Stimulated activated CD8-positive, alpha-beta memory T cell treated with anti-CD3 and anti-CD28 coated beads, Interleukin-4, amount 100 ng/mL, for 1 hour (primary cell): ENCODE results near the gene CD247.

ENCODE experiments used
- DNase-seq, 2 donors: peaks; one replicate each; pipeline ENCODE4 v3.0.0-alpha.2; 2020; ENCODE audit warnings: low read depth in 2 of 2, low spot score in 1 of 2

Gene CD247

DNA sequence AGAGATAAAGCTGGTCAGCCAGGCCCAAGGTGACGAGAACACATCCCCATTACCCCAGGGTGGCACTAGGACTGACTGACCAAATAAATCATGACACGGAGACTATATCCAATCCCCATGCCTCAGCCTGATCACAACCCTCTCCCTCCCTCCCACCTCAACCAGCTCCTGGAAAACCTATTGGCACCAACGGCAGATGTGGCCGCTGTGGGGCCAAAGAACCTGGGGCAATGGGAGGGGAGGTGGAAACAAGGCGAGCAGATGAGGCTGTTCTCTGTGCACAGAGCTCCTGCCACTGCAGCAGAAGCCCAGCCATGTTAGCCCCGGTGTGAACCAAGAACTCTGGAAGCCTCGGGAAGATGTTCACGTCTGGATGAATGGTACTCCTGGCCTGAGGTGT, 77.6 kb downstream of the CD247 start:
- DNase-seq, result no peak

DNA sequence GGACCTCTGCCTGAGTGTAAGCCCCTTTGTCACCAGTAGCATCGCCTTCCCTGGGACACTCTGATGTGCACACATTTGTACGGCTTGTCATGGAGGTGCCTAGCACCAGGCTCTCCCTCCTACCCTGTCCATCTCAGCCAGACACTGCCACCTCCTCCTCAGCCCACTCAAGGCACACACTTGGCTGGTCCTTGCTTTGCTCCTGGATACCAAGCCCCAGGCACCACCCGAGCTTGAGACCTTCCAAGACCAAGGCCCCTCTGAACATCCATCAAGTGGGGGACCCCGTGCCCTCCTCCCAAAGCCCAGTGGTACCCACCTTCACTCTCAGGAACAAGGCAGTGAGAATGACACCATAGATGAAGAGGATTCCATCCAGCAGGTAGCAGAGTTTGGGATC, 78.0 kb downstream of the CD247 start:
- DNase-seq, result no peak

GRCh38 chr1:167439301-167439988, 78.9 kb downstream of the CD247 start:
- DNase-seq, result no peak

DNA sequence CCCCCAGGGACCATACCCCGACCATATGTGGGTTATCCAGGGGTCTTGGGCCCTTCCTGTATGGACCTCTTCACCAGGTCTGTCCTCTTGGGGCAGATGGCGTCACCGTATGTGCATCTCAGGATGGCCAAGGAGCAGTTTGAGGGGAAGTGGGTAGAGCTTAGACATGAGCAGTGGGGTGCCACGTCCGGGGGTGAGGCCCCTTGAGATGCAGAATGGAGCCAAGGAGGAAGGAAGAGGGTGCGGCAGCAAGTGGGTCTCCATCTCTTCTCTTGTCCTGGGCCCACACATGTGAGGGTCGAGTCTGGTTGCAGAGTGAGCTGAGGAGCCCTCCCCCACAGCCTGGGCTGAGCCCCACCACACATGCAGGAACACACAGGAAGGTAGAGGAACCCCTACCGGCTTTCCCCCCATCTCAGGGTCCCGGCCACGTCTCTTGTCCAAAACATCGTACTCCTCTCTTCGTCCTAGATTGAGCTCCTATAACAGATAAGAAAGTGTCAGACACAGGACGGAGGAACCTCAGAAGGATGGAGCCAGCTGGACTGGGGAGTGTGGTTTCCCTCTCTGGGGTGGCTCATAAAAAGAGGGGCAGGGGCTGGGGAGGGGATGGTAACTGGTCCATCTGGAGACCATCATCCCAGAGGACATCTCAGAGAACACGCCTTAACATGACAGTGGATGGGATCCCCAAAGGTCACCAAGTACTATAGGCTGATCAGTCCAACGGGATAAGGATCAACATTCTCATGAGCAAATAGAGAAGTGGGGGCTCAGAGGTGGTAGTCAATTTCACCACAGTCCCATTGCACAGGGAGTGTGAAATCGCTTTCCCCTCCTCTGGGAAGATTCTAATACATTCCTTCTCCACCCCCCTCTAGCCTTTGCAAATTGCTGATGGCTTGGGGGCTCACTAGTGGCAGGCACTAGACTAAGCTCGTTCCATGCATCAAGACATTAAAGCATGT, 79.9 kb downstream of the CD247 start:
- DNase-seq, result no peak

GRCh38 chr1:167435484-167435883, 82.8 kb downstream of the CD247 start:
- no peak for DNase-seq

- DNase-seq, result no peak
Observed at GRCh38 chr1:167434306-167434705, 84.0 kb downstream of the CD247 start.

DNA sequence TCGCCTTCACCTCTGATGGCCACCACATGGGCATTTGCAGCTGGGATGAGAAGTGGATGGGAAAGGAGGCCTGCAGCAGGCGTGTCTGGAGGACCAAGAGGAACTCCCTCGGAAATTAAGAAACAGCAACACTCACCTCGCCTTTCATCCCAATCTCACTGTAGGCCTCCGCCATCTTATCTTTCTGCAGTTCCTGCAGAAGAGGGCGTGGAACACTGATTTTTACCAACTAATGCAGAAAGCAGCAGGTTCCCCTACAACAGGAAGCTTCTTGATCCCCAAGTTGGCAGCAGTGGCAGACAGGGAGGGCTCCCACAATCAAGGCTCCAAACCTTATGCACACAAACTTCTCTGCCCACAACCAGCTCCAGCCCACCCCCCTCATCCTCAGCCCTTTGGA, 84.4 kb downstream of the CD247 start:
- no peak for DNase-seq

DNA sequence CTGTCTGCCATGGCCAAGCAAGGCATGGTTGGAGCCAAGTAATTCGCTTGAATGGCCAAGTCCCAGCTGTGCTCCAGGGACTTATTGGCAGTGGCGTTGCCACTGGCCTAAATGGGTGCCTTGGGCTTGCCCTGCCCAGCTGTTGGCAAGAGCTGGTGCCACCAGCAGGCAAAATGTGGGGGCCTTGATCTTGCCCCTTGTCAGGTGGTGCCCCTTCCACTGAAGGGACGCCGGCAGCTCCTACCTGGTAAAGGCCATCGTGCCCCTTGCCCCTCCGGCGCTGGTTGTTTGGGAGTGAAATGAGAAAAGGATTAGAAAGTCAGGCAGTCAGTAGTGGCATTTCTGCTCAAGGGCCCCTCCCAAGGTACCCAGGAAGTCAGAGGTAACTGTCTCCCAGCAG, 85.5 kb downstream of the CD247 start:
- no peak for DNase-seq

DNA sequence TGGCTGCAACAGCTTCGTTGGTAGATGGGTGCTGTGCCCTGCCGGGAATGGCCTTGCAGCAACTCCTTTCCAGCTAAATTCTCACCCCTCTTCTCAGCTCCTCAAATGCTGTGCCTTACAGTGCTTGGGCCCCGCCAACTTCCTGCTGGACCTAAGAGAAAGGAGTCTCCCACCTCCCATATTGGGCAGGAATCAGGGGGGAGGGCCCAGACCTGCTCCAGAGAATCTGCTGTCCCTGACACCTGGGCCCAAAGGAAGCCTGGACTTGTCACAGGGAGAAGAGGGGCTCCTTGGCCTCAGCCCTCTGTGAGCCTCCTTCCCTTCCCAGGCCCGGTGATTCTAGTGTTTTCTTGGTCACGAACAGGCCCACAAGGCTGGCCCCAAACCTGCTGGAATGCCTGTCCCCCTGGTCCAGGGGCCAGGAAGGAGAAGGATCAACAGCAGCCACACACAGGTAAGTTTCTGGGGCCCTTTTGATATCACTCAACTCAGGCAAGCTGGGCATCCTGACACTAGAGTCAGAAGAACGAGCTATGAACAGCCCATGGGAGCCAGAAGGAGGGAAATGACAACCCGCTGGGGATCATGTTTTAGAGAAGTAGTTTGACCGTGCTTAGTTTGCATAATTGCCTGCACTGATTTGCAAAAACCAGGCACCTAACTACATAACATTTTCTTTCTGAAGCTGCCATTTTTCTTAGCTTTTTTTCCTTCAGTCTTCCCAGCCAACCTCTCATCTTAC, 86.2 kb downstream of the CD247 start:
- no peak for DNase-seq

GRCh38 chr1:167431261-167431908, 86.9 kb downstream of the CD247 start:
- no peak for DNase-seq

DNA sequence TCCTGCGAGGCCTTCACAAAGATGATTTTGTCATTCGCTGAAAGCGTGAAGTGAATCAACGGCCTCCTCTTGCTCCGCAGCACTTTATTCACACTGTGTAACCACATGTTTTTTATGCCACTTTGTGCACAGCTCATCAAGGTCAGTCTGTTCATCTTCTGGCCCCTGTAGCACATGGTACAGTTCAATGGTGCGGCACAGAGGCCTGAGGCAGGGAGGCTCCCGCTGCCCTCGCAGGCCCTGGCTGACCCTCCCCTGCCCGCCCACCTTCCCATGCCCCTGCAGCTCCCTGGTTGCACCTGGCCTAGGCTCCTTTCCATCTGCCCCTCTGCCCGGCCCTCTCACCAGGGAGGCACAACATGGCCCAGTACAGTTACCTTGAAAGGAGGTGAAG, 87.5 kb downstream of the CD247 start:
- no peak for DNase-seq

DNA sequence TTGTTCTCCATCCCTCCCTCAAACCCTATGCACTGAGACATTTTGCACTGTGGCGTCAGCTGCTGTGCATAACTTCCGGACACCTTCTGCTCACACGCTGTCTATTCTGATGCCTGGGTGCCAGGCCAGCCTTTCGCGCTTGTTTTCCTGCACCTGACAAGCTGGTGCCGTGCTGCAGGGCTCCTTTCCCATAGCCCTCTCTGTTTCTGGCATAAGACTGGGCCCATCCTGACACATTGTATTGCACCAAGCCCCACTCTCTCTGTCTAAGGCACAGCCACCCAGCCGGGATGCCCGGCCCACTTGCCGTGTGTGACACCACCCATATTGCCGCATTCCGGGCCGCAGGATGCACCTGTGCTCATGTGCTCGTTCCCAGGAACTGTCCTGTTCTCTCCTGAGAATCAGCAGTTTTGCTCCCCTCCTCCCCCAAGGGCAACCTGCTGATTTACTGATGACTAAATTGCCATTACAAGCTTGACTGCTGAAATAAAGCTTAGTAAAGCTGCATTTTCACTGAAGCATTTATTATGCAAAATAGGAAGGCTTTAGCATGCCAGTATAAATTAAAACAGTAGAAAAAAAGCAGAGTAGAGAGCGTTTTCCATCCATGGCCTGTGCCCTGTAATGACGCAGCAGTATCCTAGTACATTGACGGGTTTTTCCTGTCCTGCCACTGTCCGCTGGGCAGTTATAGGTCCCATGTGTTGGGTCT, 88.0 kb downstream of the CD247 start:
- DNase-seq, result no peak

GRCh38 chr1:167429612-167430011, 88.7 kb downstream of the CD247 start:
- DNase-seq, result no peak

DNA sequence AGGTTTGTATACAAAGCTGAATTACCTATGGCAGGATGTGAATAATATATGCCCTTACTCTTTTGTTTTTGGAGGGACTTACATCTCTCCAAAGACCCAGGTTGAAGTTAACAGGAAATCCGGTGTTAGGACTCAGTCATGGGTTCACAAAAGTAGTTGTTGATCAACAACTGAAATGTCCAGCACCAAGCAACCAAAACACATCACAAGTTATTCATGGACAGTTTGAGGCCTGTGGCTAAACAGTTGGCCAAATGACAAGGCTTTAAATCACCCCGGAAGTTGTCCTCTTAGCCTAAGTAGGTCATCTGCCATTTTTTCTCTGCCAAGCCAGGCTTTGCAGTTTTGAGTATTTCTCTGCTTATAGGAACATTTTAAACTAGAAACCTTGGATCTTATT, 89.9 kb downstream of the CD247 start:
- DNase-seq, result no peak

GRCh38 chr1:167427848-167428247, 90.5 kb downstream of the CD247 start:
- no peak for DNase-seq

DNA sequence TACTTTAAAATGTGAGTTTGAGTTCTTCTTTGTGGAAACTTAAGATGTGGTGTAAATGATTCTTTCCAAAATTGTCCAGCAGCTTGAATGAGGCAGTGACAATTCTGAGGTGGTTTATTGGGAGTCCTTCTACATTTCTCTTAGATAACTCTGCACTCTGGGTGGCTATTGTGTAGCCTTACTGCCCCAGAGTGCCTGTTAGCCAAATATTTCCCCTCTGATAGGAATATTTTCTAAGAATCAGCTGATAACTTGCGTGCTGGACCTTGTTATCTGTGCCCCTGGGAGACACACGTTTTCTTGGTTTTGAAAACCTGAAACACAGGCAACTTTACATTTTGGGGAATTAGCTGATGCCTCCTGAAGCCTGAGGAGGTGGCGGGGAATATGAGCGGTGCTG, 91.6 kb downstream of the CD247 start:
- DNase-seq, result no peak

- DNase-seq, result no peak
Observed at GRCh38 chr1:167425482-167425881, 92.8 kb downstream of the CD247 start.

GRCh38 chr1:167423684-167424619, 94.4 kb downstream of the CD247 start:
- no peak for DNase-seq

DNA sequence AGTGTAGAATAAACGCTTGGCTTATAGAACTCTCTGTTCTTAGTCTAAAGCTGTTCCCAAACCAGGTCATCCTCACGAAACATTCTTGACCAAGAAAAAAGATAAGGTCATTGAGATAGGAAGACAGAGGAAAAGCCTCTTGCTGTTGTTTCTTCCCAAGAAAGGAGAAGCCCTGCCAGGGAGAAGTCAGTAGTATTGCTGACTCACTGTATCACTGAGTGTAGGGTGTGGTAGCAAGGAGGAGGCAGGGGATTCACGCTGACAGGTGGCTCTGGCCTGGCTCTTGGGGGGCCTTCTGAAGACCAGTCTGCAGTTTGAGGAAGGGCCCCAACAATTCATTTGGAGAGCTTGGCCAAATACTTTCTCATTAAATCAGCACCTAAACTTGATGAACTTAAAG, 97.8 kb downstream of the CD247 start:
- DNase-seq, result no peak

- no peak for DNase-seq
Observed at GRCh38 chr1:167419245-167419644, 99.1 kb downstream of the CD247 start.
